CD4-positive, alpha-beta T cell treated with Interleukin-21 for 1 hour (primary cell): ENCODE results near the gene ABHD6.
"Not testable (repeated sequence)": the region's sequence is repeated elsewhere in the genome, so short reads cannot be mapped to it uniquely, and the experiment has no call there.

ENCODE experiments used
- DNase-seq: peaks from one replicate; pipeline ENCODE4 v3.0.0-alpha.2; 2020

ABHD6 gene

DNA sequence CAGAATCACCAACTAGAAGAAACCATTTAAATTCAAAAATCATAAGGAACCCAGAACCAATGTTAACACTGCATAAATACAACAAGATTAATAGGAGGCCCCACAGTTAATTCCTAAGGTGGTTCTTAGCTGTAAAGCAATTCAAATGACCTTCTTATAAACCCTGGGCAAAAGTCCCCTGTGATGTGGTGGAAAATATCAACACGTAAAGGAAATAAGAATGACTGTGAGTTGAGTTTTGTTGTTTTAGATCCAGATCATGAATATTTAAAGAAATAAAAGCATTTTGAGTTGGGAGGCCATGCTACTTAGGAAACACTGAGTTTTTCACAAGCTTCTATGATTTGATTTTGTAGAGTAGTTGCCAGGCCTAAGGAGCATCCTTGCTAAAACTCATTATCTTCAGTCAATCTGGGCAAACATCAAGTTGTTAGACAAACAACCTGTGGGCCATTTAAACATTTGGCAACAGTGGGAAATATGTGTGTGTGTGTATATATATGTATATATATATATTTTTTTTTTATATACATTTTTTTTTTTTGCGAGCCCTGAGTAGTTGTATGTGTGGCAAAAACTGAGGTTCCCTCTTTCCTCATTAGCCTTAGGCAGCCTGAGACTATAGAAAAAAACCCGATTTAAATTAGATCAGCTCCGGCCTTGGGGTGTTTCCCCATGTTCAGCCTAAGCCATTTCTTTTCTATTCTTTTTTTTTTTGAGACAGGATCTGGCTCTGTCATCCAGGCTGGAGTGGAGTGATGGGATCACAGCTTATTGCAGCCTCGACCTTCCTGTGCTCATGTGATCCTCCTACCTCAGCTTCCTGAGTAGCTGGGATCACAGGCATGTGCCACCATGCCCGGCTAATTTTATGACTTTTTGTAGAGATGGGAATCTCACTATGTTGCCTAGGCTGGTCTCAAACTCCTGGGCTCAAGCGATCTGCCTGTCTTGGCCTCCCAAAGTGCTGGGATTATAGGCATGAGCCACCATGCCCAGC, 87.1 kb downstream of the ABHD6 start:
- DNase-seq: peak; percentile 23

GRCh38 chr3:58325525-58325992, 88.0 kb downstream of the ABHD6 start:
- DNase-seq: no peak

GRCh38 chr3:58326267-58326900, 88.8 kb downstream of the ABHD6 start:
- DNase-seq: no peak

- DNase-seq: no peak
Measured at GRCh38 chr3:58329150-58329921, 91.7 kb downstream of the ABHD6 start.

DNA sequence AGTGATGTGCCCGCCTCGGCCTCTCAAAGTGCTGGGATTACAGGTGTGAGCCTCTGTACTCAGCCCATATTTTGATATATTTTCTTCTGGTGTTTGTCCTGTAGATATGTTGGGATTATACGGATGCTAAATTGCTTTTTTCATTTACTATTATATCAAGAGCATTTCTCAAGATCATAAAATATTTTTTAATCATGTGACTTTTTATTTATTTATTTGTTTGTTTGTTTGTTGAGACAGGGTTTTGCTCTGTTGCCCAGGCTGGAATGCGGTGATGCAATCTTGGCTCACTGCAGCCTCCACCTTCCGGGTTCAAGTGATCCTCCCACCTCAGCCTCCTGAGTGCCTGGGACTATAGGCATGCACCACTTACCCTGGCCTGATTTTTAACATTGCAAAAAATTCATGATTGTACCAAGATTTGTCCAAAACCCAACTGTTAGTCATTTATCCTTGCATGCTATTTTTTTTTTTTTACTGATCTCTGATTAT, 92.4 kb downstream of the ABHD6 start:
- DNase-seq: no peak

DNA sequence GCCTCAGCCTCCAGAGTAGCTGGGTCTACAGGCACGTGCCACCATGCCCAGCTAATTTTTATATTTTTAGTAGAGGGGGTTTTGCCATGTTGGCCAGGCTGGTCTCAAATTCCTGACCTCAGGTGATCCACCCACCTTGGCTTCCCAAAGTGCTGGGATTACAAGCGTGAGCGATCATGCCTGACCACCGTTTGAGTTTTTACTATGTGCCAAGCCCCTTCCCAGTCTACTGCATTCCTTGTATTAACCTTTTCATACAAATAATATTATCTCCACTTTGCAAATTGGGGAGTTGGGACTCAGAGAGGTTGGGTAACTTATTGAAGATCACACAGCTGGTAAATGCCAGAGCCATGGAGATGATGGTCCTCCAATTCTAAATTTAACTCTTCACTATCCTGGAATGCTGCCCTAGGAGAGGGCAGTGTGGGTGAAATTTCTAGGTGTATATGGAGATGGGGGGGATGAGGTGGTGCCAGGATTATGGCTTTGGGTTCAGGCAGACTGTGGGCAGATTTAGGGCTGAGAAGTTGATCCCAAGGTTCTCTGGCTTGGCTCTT, 94.1 kb downstream of the ABHD6 start:
- DNase-seq: no peak

GRCh38 chr3:58332575-58333188, 95.1 kb downstream of the ABHD6 start, which contains the start of gene PXK:
Gene PXK, plus strand, starts transcription at chr3:58332892. Its CDS starts 97 bp downstream, at chr3:58332989.
- peak; percentile 81 for DNase-seq

DNA sequence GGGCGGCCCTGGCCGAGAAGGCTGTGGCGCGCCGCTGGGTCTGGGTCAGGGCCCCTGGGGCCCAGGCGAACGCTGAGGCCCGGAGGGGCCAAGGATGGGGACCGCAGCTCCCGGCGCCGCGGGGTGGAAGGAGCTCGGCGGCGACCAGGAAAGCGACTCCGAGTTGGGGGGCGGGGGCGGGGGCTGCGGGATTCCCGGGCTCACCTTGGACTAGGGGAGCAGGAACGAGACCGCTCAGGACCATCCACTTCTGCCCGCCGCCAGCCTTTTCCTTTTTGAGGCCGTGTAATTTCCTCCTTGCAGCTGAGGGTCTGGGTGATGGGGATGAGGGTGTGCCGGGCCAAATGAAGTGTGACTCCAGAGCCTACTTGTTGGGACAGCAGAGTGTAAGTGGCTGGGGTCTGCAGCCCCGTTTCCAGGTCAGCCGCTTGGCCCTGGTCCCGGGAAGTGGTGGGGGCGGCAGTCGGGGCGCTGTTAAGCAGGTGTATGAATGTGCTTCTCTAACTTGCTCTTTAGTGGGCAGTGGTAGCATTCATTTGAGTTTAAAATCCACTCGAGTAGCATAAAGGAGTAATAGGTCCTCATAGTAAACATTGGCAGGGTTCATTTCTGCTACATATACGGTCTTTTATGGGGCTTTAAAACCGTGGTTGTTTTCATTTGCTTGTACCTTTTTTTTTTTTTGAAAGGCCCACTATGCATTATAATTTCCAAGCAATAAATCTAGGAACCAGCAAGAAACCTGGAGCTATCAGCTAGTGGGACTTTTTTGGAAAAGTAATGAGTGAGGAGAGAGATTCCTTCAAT, 95.8 kb downstream of the ABHD6 start:
- DNase-seq: peak; percentile 27

DNA sequence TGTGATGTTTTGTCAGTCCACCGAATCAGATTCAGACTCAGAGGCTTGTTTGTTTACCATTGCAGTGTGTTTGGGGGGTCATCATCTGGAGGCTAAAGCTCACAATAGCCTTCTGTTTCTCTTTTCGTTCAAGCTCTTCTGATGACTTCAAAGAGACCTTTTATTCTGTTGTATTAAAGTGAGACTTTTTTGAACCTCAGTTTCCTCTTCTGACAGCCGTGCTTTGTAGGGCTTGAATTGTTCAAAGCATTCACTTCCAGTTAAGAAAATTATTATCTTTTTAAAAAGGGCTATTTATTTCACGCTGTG, 96.4 kb downstream of the ABHD6 start:
- DNase-seq: no peak

- DNase-seq: no peak
Measured at GRCh38 chr3:58334506-58334884, 96.9 kb downstream of the ABHD6 start.

DNA sequence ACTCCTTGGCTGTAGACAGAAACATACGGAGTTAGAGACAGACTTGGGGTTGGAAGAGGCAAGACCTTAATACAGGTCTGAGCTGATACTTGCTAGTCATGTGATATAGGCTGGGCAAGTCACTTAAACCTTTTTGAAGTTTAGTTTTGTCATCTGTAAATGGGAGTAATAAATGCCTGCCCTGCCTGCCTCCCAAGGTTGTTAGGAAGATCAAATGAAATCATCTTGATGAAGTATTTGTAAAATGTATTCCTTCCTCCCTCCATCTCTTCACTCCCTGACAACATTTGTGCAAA, 98.0 kb downstream of the ABHD6 start:
- no peak for DNase-seq

- no peak for DNase-seq
Measured at GRCh38 chr3:58336135-58336882, 98.7 kb downstream of the ABHD6 start.

DNA sequence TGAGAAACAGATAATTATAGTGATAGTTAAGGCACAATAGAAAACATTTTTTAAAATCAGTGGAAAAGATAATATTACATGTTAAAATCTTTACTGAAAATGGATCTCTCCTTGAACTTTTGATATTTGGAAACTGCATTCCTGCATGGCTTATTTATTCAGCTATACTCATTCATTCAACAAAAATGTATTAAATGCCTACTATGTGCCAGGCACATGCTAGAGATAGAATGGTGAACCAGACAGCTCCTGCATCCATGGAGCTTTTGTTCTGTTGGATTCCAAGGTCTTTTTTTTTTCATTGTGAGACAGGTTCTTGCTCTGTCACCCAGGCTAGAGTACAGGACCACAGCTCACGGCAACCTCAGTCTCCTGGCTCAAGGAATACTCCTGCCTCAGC, 99.6 kb downstream of the ABHD6 start:
- DNase-seq: no peak

GRCh38 chr3:58339146-58339545, 101.6 kb downstream of the ABHD6 start:
- not testable (repeated sequence) for DNase-seq

- DNase-seq: no peak
Measured at GRCh38 chr3:58340594-58341244, 103.1 kb downstream of the ABHD6 start.

DNA sequence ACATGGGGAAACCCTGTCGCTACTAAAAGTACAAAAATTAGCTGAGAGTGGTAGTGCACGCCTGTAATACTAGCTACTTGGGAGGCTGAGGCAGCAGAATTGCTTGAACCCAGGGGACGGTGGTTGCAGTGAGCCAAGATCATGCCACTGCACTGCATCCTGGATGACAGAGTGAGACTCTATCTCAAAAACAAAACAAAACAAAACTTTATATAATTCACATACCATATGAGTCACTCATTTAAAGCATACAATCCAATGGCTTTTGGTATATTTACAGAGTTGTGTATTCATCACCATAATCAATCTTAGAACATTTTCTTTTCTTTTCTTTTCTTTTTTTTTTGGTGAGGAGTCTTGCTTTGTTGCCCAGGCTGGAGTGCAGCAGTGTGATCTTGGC, 103.8 kb downstream of the ABHD6 start:
- DNase-seq: no peak

- no peak for DNase-seq
Measured at GRCh38 chr3:58342676-58343075, 105.1 kb downstream of the ABHD6 start.
